ENCODE results near the gene DDI1. TPM values are rescaled to one million over a fixed set of nuclear protein-coding genes. Genes with fewer than 3 reads are reported as not detected.
"Not testable (repeated sequence)": the region's sequence is repeated elsewhere in the genome, so short reads cannot be mapped to it uniquely, and the experiment has no call there.

DDI1 gene
- polyA plus RNA-seq, 1 donor = not detected

DNA sequence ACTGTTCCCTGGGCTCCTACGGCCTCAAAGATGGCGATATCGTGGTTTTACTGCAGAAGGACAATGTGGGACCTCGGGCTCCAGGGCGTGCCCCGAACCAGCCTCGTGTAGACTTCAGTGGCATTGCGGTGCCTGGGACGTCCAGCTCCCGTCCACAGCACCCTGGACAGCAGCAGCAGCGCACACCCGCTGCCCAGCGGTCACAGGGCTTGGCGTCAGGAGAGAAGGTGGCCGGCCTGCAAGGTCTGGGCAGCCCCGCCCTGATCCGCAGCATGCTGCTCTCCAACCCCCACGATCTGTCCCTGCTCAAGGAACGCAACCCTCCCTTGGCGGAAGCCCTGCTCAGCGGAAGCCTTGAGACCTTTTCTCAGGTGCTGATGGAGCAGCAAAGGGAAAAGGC is 555 bp downstream of the DDI1 start:
- WGBS (ENCODE audit: insufficient coverage, low lambda C conversion rate) = no CpG with 5 or more reads among the region's 21 CpGs
- no peak for DNase-seq
- no peaks in the 10 kb centered on the region for H3K4me1 ChIP-seq (ENCODE audit: control insufficient read depth, insufficient read depth, low read length)
- no peak overlapping the region for H3K4me3 ChIP-seq (ENCODE audit: low read length)
- H3K27ac ChIP-seq (ENCODE audit: low read length) = no peak overlapping the region
- H3K36me3 ChIP-seq (ENCODE audit: control insufficient read depth, insufficient read depth, low read length) = no peaks in the 10 kb centered on the region
- peaks cover 8% of the 10 kb centered on the region for H3K9me3 ChIP-seq (ENCODE audit: control insufficient read depth, low read depth, low read length)
- H3K27me3 ChIP-seq (ENCODE audit: control insufficient read depth, insufficient read depth, low read length) = no peaks in the 10 kb centered on the region

DNA sequence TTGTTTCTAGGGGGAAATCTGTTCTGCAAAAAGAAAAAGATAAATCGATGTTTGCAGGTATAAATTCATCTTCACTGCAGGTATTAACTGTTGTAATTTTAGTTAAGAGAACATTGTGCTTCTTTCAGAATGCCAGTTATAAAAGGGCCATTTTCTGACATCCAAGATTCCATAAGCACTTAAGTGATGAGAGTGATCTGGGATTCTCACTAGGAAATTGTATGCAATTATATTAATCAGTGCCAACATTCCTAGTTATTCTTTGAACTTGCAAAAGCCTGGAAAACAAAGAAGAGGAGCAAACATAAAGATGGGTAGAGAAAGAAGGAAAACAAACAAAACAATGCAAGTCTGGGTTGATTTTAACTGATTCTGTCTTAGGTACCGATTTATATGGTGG is 5.4 kb downstream of the DDI1 start:
- Histone ChIP-seq H3K4me3 (ENCODE audit: low read length) (no peak overlapping the region), H3K36me3 (ENCODE audit: control insufficient read depth, insufficient read depth, low read length) (no peaks in the 10 kb centered on the region), H3K27ac (ENCODE audit: low read length) (no peak overlapping the region), H3K27me3 (ENCODE audit: control insufficient read depth, insufficient read depth, low read length) (no peaks in the 10 kb centered on the region), H3K9me3 (ENCODE audit: control insufficient read depth, low read depth, low read length) (peaks cover 4% of the 10 kb centered on the region), H3K4me1 (ENCODE audit: control insufficient read depth, insufficient read depth, low read length) (peaks cover 4% of the 10 kb centered on the region)
- 83% methylated on average over 1 of the region's 2 CpGs for WGBS (ENCODE audit: insufficient coverage, low lambda C conversion rate)
- DNase-seq = no peak

DNA sequence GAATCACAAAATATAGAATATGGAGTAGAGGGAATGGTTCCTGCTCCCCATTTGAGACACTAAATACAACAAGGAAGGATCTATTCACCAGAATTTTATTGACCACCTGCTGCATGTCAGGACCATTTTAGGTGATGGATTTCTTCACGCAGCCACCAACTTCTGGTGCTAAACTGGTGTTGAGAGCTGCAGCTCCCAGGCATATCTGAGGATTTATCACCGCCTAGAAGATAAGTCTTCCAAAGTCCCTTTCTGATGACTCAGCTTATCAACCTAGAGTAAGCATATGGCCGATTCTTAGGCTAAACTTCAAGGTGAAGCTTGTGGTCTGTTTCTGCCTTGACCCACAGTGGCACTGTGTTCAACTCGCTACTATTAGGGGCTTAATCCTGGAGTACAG is 6.7 kb downstream of the DDI1 start:
- Histone ChIP-seq H3K9me3 (ENCODE audit: control insufficient read depth, low read depth, low read length) (no peaks in the 10 kb centered on the region), H3K4me1 (ENCODE audit: control insufficient read depth, insufficient read depth, low read length) (peaks cover 4% of the 10 kb centered on the region), H3K4me3 (ENCODE audit: low read length) (no peak overlapping the region), H3K36me3 (ENCODE audit: control insufficient read depth, insufficient read depth, low read length) (no peaks in the 10 kb centered on the region), H3K27me3 (ENCODE audit: control insufficient read depth, insufficient read depth, low read length) (no peaks in the 10 kb centered on the region), H3K27ac (ENCODE audit: low read length) (peak overlapping the region; percentile 44)
- peak; percentile 60 to 72 for DNase-seq
- WGBS (ENCODE audit: insufficient coverage, low lambda C conversion rate) = no CpG with 5 or more reads among the region's 4 CpGs

DNA sequence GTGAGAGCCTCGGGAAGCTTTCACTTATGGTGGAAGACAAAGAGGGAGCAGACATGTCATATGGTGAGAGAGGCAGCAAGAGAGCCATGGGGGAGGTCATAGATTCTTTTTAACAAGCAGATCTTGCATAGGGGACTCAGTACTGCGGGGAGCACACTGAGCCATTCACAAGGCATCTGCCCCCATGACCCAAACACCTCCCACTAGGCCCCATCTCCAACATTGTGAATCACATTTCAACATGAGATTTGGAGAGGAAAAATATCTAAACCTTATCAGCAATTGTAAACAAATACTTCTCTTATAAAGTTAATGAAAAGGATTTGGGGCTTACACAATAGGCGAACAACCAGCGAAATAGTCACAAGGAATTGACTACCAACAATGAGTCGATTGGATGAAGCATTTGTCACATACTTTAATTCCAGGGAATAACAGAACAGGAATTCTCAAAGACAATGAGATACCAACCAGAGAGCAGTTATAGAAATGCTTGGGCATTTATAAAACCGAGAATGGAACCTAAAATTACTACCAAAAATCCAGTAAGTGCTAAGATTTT is 7.3 kb downstream of the DDI1 start:
- WGBS (ENCODE audit: insufficient coverage, low lambda C conversion rate) = 100% methylated on average over 1 of the region's 6 CpGs
- Histone ChIP-seq H3K27me3 (ENCODE audit: control insufficient read depth, insufficient read depth, low read length) (no peaks in the 10 kb centered on the region), H3K4me3 (ENCODE audit: low read length) (no peak overlapping the region), H3K27ac (ENCODE audit: low read length) (peak overlapping the region; percentile 44), H3K4me1 (ENCODE audit: control insufficient read depth, insufficient read depth, low read length) (peaks cover 4% of the 10 kb centered on the region), H3K36me3 (ENCODE audit: control insufficient read depth, insufficient read depth, low read length) (no peaks in the 10 kb centered on the region), H3K9me3 (ENCODE audit: control insufficient read depth, low read depth, low read length) (no peaks in the 10 kb centered on the region)
- no peak for DNase-seq

DNA sequence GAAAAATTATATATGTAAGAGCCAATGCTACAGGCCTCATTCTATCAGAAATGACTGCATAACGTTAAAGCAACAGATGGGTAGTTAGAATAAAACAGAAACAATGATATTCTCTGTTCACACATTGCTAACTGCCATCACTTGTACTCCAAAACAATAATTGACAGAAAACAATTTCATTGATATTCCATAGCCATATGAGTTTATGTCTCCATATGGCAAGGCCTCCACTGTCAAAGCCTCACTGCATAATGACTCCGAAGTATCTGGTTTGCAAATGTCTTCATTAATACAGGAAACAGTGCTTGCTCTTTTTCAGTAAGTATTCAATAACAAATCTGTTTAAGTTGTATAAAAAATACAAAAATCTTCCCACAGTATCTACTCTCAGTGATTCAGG is 9.9 kb downstream of the DDI1 start:
- Histone ChIP-seq H3K4me3 (ENCODE audit: low read length) (no peak overlapping the region), H3K9me3 (ENCODE audit: control insufficient read depth, low read depth, low read length) (no peaks in the 10 kb centered on the region), H3K4me1 (ENCODE audit: control insufficient read depth, insufficient read depth, low read length) (peaks cover 4% of the 10 kb centered on the region), H3K27me3 (ENCODE audit: control insufficient read depth, insufficient read depth, low read length) (no peaks in the 10 kb centered on the region), H3K27ac (ENCODE audit: low read length) (no peak overlapping the region), H3K36me3 (ENCODE audit: control insufficient read depth, insufficient read depth, low read length) (no peaks in the 10 kb centered on the region)
- 100% methylated on average over 1 of the region's 2 CpGs for WGBS (ENCODE audit: insufficient coverage, low lambda C conversion rate)
- DNase-seq = no peak

DNA sequence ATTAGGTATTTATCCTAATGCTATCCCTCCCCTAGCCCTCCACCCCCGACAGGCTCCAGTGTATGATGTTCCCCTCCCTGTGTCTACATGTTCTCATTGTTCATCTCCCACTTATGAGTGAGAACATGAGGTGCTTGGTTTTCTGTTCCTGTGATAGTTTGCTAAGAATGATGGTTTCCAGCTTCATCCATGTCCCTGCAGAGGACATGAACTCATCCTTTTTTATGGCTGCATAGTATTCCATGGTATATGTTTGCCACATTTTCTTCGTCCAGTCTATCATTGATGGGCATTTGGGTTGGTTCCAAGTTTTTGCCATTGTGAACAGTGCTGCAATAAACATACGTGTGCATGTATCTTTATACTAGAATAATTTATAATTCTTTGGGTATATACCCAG is 10.4 kb downstream of the DDI1 start:
- DNase-seq; H3K4me3 ChIP-seq (ENCODE audit: low read length); H3K4me1 ChIP-seq (ENCODE audit: control insufficient read depth, insufficient read depth, low read length); H3K9me3 ChIP-seq (ENCODE audit: control insufficient read depth, low read depth, low read length); H3K27ac ChIP-seq (ENCODE audit: low read length); H3K27me3 ChIP-seq (ENCODE audit: control insufficient read depth, insufficient read depth, low read length); H3K36me3 ChIP-seq (ENCODE audit: control insufficient read depth, insufficient read depth, low read length): not testable (repeated sequence)
- no CpG with 5 or more reads among the region's 3 CpGs for WGBS (ENCODE audit: insufficient coverage, low lambda C conversion rate)

DNA sequence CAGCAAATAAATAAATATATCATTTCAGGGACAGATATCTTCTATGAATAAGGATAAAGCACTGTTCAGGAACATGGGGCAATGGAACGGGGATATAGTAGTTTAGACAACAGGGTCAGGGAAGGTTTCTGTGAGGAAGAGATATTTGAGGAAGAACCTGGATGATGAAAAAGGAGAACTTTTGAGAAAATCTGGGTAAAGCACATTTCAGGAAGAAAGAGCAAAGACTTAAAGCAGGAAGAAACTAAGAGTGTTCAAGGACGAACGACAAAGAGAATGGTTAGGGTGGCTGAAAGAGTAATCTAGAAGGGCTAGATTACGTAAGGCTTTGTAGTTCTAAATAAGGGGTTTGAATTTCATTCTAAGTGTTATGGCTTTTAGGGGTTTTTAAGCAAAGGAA is 12.7 kb downstream of the DDI1 start:
- Histone ChIP-seq H3K4me1 (ENCODE audit: control insufficient read depth, insufficient read depth, low read length) (no peaks in the 10 kb centered on the region), H3K36me3 (ENCODE audit: control insufficient read depth, insufficient read depth, low read length) (no peaks in the 10 kb centered on the region), H3K27me3 (ENCODE audit: control insufficient read depth, insufficient read depth, low read length) (no peaks in the 10 kb centered on the region), H3K4me3 (ENCODE audit: low read length) (no peak overlapping the region), H3K27ac (ENCODE audit: low read length) (no peak overlapping the region), H3K9me3 (ENCODE audit: control insufficient read depth, low read depth, low read length) (no peaks in the 10 kb centered on the region)
- 100% methylated on average over 3 of the region's 4 CpGs for WGBS (ENCODE audit: insufficient coverage, low lambda C conversion rate)
- DNase-seq = no peak

DNA sequence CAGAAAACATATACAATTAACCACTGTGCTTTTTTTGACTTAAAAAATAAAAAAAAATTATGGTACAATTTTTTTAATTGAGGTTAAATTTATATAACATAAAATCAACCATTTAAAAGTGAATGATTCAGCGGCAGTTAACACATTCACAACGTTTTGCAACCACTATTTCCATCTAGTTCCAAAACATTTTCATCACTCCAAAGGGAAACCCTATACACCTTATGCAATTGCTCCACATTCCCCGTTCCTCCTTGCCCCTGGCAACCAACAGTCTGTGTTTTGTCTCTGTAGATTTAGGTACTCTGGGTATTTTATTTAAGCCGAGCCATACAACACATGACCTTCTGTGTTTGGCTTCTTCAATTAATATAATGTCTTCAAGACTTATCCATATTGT is 15.3 kb downstream of the DDI1 start:
- DNase-seq = no peak
- H3K27ac ChIP-seq (ENCODE audit: low read length) = no peak overlapping the region
- no peak overlapping the region for H3K4me3 ChIP-seq (ENCODE audit: low read length)
- no peaks in the 10 kb centered on the region for H3K9me3 ChIP-seq (ENCODE audit: control insufficient read depth, low read depth, low read length)
- H3K4me1 ChIP-seq (ENCODE audit: control insufficient read depth, insufficient read depth, low read length) = no peaks in the 10 kb centered on the region
- no peaks in the 10 kb centered on the region for H3K36me3 ChIP-seq (ENCODE audit: control insufficient read depth, insufficient read depth, low read length)
- WGBS (ENCODE audit: insufficient coverage, low lambda C conversion rate) = no CpG with 5 or more reads among the region's 4 CpGs
- no peaks in the 10 kb centered on the region for H3K27me3 ChIP-seq (ENCODE audit: control insufficient read depth, insufficient read depth, low read length)

DNA sequence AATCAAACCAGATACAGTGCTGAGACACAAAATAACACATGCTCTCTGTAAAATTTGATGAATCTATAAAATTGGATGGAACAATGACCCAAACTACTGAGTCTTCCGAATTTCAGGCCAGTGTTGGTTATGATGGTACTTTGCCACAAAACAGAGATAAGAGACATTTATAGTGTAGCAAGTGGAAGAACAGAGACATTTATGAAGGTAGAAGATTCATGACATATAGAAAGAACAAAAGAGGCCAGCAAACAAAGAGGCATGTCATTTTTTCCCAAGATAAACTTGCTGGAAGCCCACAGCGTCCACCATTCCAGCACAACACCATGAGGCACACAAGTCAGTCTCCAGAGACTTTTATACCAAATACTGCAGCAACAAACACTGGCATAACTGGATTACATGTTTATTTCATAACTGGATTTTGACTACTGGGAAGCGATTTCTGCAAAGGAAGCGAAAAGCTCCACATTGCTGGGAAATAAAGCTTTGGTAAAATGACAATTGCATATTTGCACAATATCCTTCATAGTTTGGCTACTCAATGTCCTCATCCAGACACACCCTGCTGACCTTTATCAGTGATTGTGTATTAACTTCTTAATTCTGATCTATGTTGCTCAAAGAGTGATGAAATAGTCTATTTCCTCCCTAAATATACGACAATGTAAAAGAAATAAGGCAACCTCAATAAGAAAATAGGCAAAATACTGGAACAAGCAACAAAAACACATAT is 17.5 kb downstream of the DDI1 start:
- Histone ChIP-seq H3K27ac (ENCODE audit: low read length) (no peak overlapping the region), H3K9me3 (ENCODE audit: control insufficient read depth, low read depth, low read length) (no peaks in the 10 kb centered on the region), H3K4me1 (ENCODE audit: control insufficient read depth, insufficient read depth, low read length) (no peaks in the 10 kb centered on the region), H3K27me3 (ENCODE audit: control insufficient read depth, insufficient read depth, low read length) (no peaks in the 10 kb centered on the region), H3K4me3 (ENCODE audit: low read length) (no peak overlapping the region), H3K36me3 (ENCODE audit: control insufficient read depth, insufficient read depth, low read length) (no peaks in the 10 kb centered on the region)
- no peak for DNase-seq
- WGBS (ENCODE audit: insufficient coverage, low lambda C conversion rate) = 100% methylated on average over 1 of the region's 5 CpGs

DNA sequence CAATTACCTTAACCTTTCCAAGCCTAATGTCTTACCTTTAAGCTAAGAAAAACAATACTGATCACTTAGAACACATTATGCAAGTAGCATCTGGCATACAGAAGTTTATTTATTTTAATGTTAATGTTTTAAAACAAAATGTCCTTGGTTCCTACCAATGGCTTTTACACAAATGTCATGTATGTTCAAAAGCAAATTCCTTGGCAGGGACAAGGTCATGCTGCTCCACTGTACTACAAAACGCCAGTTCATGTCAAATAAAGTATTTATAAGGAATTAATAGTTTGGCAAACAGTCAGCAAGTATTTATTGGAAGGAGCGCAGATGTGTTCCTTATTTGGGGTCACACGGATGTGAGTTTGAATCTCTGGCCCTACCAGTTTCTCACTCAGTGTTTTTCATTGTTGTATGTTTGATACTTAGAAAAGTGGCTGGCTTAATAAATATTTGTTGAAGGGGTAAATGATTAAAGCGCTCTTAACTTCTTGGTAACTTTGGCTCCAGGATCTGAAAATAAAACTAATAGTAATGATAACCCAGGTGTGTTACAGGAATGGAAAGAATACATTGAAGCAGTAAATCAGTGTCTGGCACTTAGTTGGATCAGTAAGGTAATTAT is 18.6 kb downstream of the DDI1 start:
- Histone ChIP-seq H3K4me3 (ENCODE audit: low read length) (no peak overlapping the region), H3K36me3 (ENCODE audit: control insufficient read depth, insufficient read depth, low read length) (no peaks in the 10 kb centered on the region), H3K9me3 (ENCODE audit: control insufficient read depth, low read depth, low read length) (no peaks in the 10 kb centered on the region), H3K4me1 (ENCODE audit: control insufficient read depth, insufficient read depth, low read length) (no peaks in the 10 kb centered on the region), H3K27me3 (ENCODE audit: control insufficient read depth, insufficient read depth, low read length) (no peaks in the 10 kb centered on the region), H3K27ac (ENCODE audit: low read length) (no peak overlapping the region)
- no peak for DNase-seq
- 86% methylated on average over 1 of the region's 4 CpGs for WGBS (ENCODE audit: insufficient coverage, low lambda C conversion rate)

DNA sequence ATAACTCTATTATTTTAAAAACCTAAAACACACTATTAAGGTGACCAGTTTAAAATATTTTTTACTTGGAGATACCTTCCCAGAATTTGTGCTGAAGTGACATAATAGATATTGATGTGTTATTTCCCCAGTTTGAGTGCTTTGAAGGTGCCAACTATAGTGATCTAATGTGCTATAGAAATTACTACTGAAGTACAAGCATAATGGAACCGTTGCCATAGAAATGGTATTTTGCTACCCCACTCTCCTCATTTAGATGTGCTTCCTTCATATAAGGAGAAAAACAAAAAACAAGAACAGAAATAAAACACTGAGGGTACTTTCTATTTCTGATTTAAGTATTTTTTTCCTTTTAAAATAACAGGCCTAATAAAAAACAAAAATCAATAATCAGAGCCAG is 19.2 kb downstream of the DDI1 start:
- DNase-seq = no peak
- Histone ChIP-seq H3K4me1 (ENCODE audit: control insufficient read depth, insufficient read depth, low read length) (no peaks in the 10 kb centered on the region), H3K27me3 (ENCODE audit: control insufficient read depth, insufficient read depth, low read length) (no peaks in the 10 kb centered on the region), H3K36me3 (ENCODE audit: control insufficient read depth, insufficient read depth, low read length) (no peaks in the 10 kb centered on the region), H3K4me3 (ENCODE audit: low read length) (no peak overlapping the region), H3K9me3 (ENCODE audit: control insufficient read depth, low read depth, low read length) (no peaks in the 10 kb centered on the region), H3K27ac (ENCODE audit: low read length) (no peak overlapping the region)
- WGBS (ENCODE audit: insufficient coverage, low lambda C conversion rate) = 100% methylated on average over 1 of the region's 1 CpG
